IPS-18a (cell line): ENCODE results near the gene TP53BP1.

ENCODE experiments used
- H3K27ac ChIP-seq: one replicate; pipeline ENCODE4 v1.5.1; 2013; ENCODE audit warnings: low read length
- H3K27me3 ChIP-seq: one replicate; pipeline ENCODE4 v1.6.1; 2013; ENCODE audit warnings: mild to moderate bottlenecking, low read length; ENCODE audit not compliant: control insufficient read depth, insufficient read depth
- H3K36me3 ChIP-seq: one replicate; pipeline ENCODE4 v1.6.1; 2013; ENCODE audit warnings: low read depth, low read length; ENCODE audit not compliant: control insufficient read depth
- H3K4me1 ChIP-seq: one replicate; pipeline ENCODE4 v1.6.1; 2013; ENCODE audit warnings: low read depth, low read length; ENCODE audit not compliant: control insufficient read depth
- H3K4me3 ChIP-seq: one replicate; pipeline ENCODE4 v1.5.1; 2013; ENCODE audit warnings: low read length
- H3K9ac ChIP-seq: one replicate; pipeline ENCODE4 v1.6.1; 2013; ENCODE audit warnings: mild to moderate bottlenecking, low read length, moderate library complexity
- H3K9me3 ChIP-seq: one replicate; pipeline ENCODE4 v1.6.1; 2013; ENCODE audit warnings: low read depth, low read length; ENCODE audit not compliant: control insufficient read depth

TP53BP1 gene

GRCh38 chr15:43527802-43528541, 35.0 kb upstream of the TP53BP1 start:
- H3K9ac ChIP-seq = no peak overlapping the region
- peaks cover 13% of the 10 kb centered on the region for H3K4me1 ChIP-seq
- H3K4me3 ChIP-seq = no peak overlapping the region
- H3K9me3 ChIP-seq = no peaks in the 10 kb centered on the region
- H3K27me3 ChIP-seq = no peaks in the 10 kb centered on the region
- H3K27ac ChIP-seq = no peak overlapping the region
- no peaks in the 10 kb centered on the region for H3K36me3 ChIP-seq

GRCh38 chr15:43527016-43527801, 34.3 kb upstream of the TP53BP1 start:
- Histone ChIP-seq H3K36me3 (no peaks in the 10 kb centered on the region), H3K9ac (no peak overlapping the region), H3K27me3 (no peaks in the 10 kb centered on the region), H3K27ac (no peak overlapping the region), H3K9me3 (no peaks in the 10 kb centered on the region), H3K4me1 (peaks cover 13% of the 10 kb centered on the region), H3K4me3 (no peak overlapping the region)

- no peaks in the 10 kb centered on the region for H3K27me3 ChIP-seq
- no peaks in the 10 kb centered on the region for H3K36me3 ChIP-seq
- H3K9me3 ChIP-seq = no peaks in the 10 kb centered on the region
- H3K27ac ChIP-seq = no peak overlapping the region
- no peak overlapping the region for H3K4me3 ChIP-seq
- H3K9ac ChIP-seq = no peak overlapping the region
- H3K4me1 ChIP-seq = peaks cover 9% of the 10 kb centered on the region
Observed at GRCh38 chr15:43526261-43526930, 33.4 kb upstream of the TP53BP1 start.

GRCh38 chr15:43525131-43525530, 32.2 kb upstream of the TP53BP1 start:
- H3K27me3 ChIP-seq = no peaks in the 10 kb centered on the region
- H3K4me3 ChIP-seq = no peak overlapping the region
- H3K9me3 ChIP-seq = no peaks in the 10 kb centered on the region
- H3K4me1 ChIP-seq = no peaks in the 10 kb centered on the region
- H3K9ac ChIP-seq = no peak overlapping the region
- H3K27ac ChIP-seq = no peak overlapping the region
- no peaks in the 10 kb centered on the region for H3K36me3 ChIP-seq

GRCh38 chr15:43524254-43524845, 31.4 kb upstream of the TP53BP1 start:
- no peaks in the 10 kb centered on the region for H3K9me3 ChIP-seq
- H3K36me3 ChIP-seq = no peaks in the 10 kb centered on the region
- H3K4me1 ChIP-seq = no peaks in the 10 kb centered on the region
- peaks cover 4% of the 10 kb centered on the region for H3K27me3 ChIP-seq
- no peak overlapping the region for H3K4me3 ChIP-seq
- H3K27ac ChIP-seq = no peak overlapping the region
- no peak overlapping the region for H3K9ac ChIP-seq

- H3K36me3 ChIP-seq = no peaks in the 10 kb centered on the region
- H3K27ac ChIP-seq = no peak overlapping the region
- H3K9ac ChIP-seq = no peak overlapping the region
- peaks cover 11% of the 10 kb centered on the region for H3K27me3 ChIP-seq
- H3K4me1 ChIP-seq = peaks cover 6% of the 10 kb centered on the region
- H3K4me3 ChIP-seq = no peak overlapping the region
- no peaks in the 10 kb centered on the region for H3K9me3 ChIP-seq
Observed at GRCh38 chr15:43523646-43524045, 30.7 kb upstream of the TP53BP1 start.

- H3K9me3 ChIP-seq = no peaks in the 10 kb centered on the region
- H3K9ac ChIP-seq = no peak overlapping the region
- peaks cover 12% of the 10 kb centered on the region for H3K4me1 ChIP-seq
- peaks cover 21% of the 10 kb centered on the region for H3K27me3 ChIP-seq
- H3K4me3 ChIP-seq = no peak overlapping the region
- no peak overlapping the region for H3K27ac ChIP-seq
- no peaks in the 10 kb centered on the region for H3K36me3 ChIP-seq
Observed at GRCh38 chr15:43522247-43522646, 29.3 kb upstream of the TP53BP1 start.

- no peak overlapping the region for H3K9ac ChIP-seq
- H3K27me3 ChIP-seq = peaks cover 29% of the 10 kb centered on the region
- no peaks in the 10 kb centered on the region for H3K9me3 ChIP-seq
- H3K27ac ChIP-seq = no peak overlapping the region
- H3K4me3 ChIP-seq = no peak overlapping the region
- peaks cover 20% of the 10 kb centered on the region for H3K4me1 ChIP-seq
- no peaks in the 10 kb centered on the region for H3K36me3 ChIP-seq
Observed at GRCh38 chr15:43521419-43521818, 28.5 kb upstream of the TP53BP1 start.

- Histone ChIP-seq H3K4me3 (no peak overlapping the region), H3K27me3 (peaks cover 34% of the 10 kb centered on the region)
Observed at GRCh38 chr15:43520138-43520537, 27.2 kb upstream of the TP53BP1 start.

GRCh38 chr15:43519196-43519595, 26.2 kb upstream of the TP53BP1 start:
- H3K9ac ChIP-seq = no peak overlapping the region
- no peaks in the 10 kb centered on the region for H3K36me3 ChIP-seq
- no peaks in the 10 kb centered on the region for H3K9me3 ChIP-seq
- no peak overlapping the region for H3K4me3 ChIP-seq
- peaks cover 34% of the 10 kb centered on the region for H3K27me3 ChIP-seq
- H3K27ac ChIP-seq = no peak overlapping the region
- H3K4me1 ChIP-seq = peaks cover 27% of the 10 kb centered on the region

More at GRCh38 chr15:43520138-43520537, 27.2 kb upstream of the TP53BP1 start:
- H3K27ac ChIP-seq = no peak overlapping the region
- H3K36me3 ChIP-seq = no peaks in the 10 kb centered on the region
- no peak overlapping the region for H3K9ac ChIP-seq
- H3K4me1 ChIP-seq = peaks cover 24% of the 10 kb centered on the region
- H3K9me3 ChIP-seq = no peaks in the 10 kb centered on the region

- no peak overlapping the region for H3K27ac ChIP-seq
- H3K9me3 ChIP-seq = no peaks in the 10 kb centered on the region
- peaks cover 31% of the 10 kb centered on the region for H3K4me1 ChIP-seq
- peak overlapping the region; percentile 63 for H3K4me3 ChIP-seq
- peaks cover 34% of the 10 kb centered on the region for H3K27me3 ChIP-seq
- H3K36me3 ChIP-seq = no peaks in the 10 kb centered on the region
- no peak overlapping the region for H3K9ac ChIP-seq
Observed at GRCh38 chr15:43518197-43518761, 25.3 kb upstream of the TP53BP1 start.
